KMS-11 (cell line): ENCODE data around the gene SLC35F2.

ENCODE experiments used
- H2AFZ ChIP-seq: fragments of 200-600 bp; sonication (generic); 2 replicates; pipeline ENCODE4 v1.6.1; 2016; ENCODE audit warnings: antibody characterized with exemption, mixed run types, low read depth
- H3K27ac ChIP-seq: fragments of 200-600 bp; sonication (generic); 2 replicates; pipeline ENCODE4 v1.6.1; 2016; ENCODE audit warnings: mild to moderate bottlenecking, mixed run types
- H3K27me3 ChIP-seq: fragments of 200-600 bp; sonication (generic); 2 replicates; pipeline ENCODE4 v1.6.1; 2017; ENCODE audit warnings: mild to moderate bottlenecking, low read depth, mixed run types, moderate library complexity; ENCODE audit not compliant: insufficient read depth
- H3K36me3 ChIP-seq: fragments of 200-600 bp; sonication (generic); 2 replicates; pipeline ENCODE4 v1.6.1; 2017; ENCODE audit warnings: mild to moderate bottlenecking, mixed run types; ENCODE audit not compliant: insufficient read depth
- H3K4me1 ChIP-seq: fragments of 200-600 bp; sonication (generic); 2 replicates; pipeline ENCODE4 v1.6.1; 2016; ENCODE audit warnings: mild to moderate bottlenecking, low read depth, mixed run types; ENCODE audit not compliant: poor library complexity, severe bottlenecking
- H3K4me2 ChIP-seq: fragments of 200-600 bp; sonication (generic); 2 replicates; pipeline ENCODE4 v1.7.0; 2016; ENCODE audit warnings: mild to moderate bottlenecking, mixed run types
- H3K4me3 ChIP-seq: fragments of 200-600 bp; sonication (generic); IDR thresholded peaks from 2 replicates; pipeline ENCODE4 v1.6.1; 2017; ENCODE audit warnings: low read depth, low read length, mixed read lengths; ENCODE audit not compliant: insufficient read depth
- H3K79me2 ChIP-seq: fragments of 200-600 bp; sonication (generic); 2 replicates; pipeline ENCODE4 v1.6.1; 2016; ENCODE audit warnings: low read depth, mixed run types; ENCODE audit not compliant: insufficient read depth
- H3K9ac ChIP-seq: fragments of 200-600 bp; sonication (generic); 2 replicates; pipeline ENCODE4 v1.6.1; 2016; ENCODE audit warnings: mild to moderate bottlenecking, mixed run types
- H4K20me1 ChIP-seq: fragments of 200-600 bp; sonication (generic); 2 replicates; pipeline ENCODE4 v1.6.1; 2016; ENCODE audit warnings: mild to moderate bottlenecking, mixed run types; ENCODE audit not compliant: insufficient read depth
- TF ChIP-seq, protein P1 (sequence below): fragments of 200-600 bp; sonication (generic); conservative IDR thresholded peaks from 2 replicates; pipeline ENCODE4 v1.6.1; 2017; ENCODE audit warnings: low read depth, mild to moderate bottlenecking, antibody characterized with exemption, low read length, moderate library complexity, mixed read lengths

SLC35F2 gene

GRCh38 chr11:107751082-107751481 lies 107.5 kb downstream of the SLC35F2 start:
- H3K4me3 ChIP-seq: no peak overlapping the region
- TF ChIP-seq, protein P1, sequence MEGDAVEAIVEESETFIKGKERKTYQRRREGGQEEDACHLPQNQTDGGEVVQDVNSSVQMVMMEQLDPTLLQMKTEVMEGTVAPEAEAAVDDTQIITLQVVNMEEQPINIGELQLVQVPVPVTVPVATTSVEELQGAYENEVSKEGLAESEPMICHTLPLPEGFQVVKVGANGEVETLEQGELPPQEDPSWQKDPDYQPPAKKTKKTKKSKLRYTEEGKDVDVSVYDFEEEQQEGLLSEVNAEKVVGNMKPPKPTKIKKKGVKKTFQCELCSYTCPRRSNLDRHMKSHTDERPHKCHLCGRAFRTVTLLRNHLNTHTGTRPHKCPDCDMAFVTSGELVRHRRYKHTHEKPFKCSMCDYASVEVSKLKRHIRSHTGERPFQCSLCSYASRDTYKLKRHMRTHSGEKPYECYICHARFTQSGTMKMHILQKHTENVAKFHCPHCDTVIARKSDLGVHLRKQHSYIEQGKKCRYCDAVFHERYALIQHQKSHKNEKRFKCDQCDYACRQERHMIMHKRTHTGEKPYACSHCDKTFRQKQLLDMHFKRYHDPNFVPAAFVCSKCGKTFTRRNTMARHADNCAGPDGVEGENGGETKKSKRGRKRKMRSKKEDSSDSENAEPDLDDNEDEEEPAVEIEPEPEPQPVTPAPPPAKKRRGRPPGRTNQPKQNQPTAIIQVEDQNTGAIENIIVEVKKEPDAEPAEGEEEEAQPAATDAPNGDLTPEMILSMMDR: no peak
- no peaks in the 10 kb centered on the region for H3K27me3 ChIP-seq
- no peak overlapping the region for H3K4me2 ChIP-seq
- no peak overlapping the region for H3K9ac ChIP-seq
- H3K4me1 ChIP-seq: no peaks in the 10 kb centered on the region
- H2AFZ ChIP-seq: no peak overlapping the region
- H3K36me3 ChIP-seq: no peaks in the 10 kb centered on the region
- H3K27ac ChIP-seq: no peak overlapping the region
- H4K20me1 ChIP-seq: no peaks in the 10 kb centered on the region
- no peaks in the 10 kb centered on the region for H3K79me2 ChIP-seq

DNA sequence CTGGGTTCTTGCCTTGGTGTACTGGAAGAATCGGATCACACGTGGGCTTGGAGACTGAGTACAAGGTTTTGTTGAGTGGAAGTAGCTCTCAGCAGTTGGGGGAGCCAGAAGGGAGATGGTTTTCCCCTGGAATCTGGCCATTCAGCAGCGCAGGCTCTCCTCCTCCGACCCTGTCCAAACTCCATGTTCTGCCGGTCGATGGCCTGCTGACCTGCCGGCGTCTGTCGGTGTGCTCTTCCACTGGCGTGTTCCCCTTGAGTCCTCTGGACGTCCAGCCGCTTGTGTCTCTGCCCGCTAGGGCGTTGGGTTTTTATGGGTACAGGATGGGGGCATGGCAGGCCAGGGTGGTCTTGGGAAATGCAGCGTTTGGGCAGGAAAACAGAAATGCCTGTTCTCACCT lies 108.3 kb downstream of the SLC35F2 start:
- Histone ChIP-seq H2AFZ (no peak overlapping the region), H3K4me2 (no peak overlapping the region), H3K27ac (no peak overlapping the region), H3K4me3 (no peak overlapping the region), H3K4me1 (no peaks in the 10 kb centered on the region), H4K20me1 (no peaks in the 10 kb centered on the region), H3K36me3 (no peaks in the 10 kb centered on the region), H3K79me2 (no peaks in the 10 kb centered on the region), H3K27me3 (no peaks in the 10 kb centered on the region), H3K9ac (no peak overlapping the region)
- TF ChIP-seq, protein P1: no peak

DNA sequence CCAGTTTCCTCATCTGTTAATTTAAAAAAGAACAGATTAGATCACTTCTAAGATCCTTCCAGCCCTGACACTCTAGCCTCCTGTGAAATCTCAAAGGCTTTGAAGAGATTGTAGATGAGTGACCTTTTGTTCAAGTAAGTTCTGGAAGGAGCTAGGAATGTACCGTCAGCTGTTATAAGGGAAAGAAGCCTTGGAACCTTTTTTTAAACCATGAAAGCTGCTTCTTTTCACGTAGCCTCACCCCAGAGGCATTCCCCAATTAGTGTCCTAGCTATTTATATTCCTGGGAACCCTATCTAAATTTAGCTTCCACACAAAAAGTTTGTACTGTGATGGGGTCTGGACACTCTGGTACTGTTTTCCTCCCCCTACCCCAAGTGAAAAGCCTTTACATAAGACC lies 111.0 kb downstream of the SLC35F2 start:
- H2AFZ ChIP-seq: no peak overlapping the region
- H3K9ac ChIP-seq: no peak overlapping the region
- no peak overlapping the region for H3K4me2 ChIP-seq
- H3K4me3 ChIP-seq: no peak overlapping the region
- no peaks in the 10 kb centered on the region for H3K79me2 ChIP-seq
- no peaks in the 10 kb centered on the region for H4K20me1 ChIP-seq
- TF ChIP-seq, protein P1: no peak
- no peak overlapping the region for H3K27ac ChIP-seq
- no peaks in the 10 kb centered on the region for H3K4me1 ChIP-seq
- no peaks in the 10 kb centered on the region for H3K36me3 ChIP-seq
- no peaks in the 10 kb centered on the region for H3K27me3 ChIP-seq

DNA sequence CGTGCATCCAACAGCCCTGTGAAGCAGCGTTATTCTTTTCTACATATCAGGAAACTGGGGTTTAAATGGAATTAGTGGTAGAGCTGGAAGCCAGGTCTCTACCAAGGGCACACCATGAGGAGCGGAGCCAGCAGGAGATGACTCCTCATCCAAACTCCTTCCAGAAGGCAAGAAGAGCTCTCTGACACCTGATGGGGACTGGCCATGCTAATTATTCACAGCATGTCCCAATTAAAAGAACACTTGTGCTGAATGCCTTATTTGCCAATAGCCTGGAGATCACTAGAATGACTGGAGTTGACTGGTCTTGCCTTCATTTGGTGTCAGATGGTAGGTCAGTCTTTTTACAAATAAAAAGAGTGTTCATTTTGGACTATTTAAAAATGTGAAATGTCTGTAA lies 113.9 kb downstream of the SLC35F2 start:
- TF ChIP-seq, protein P1: no peak
- Histone ChIP-seq H3K4me3 (no peak overlapping the region), H3K9ac (no peak overlapping the region), H4K20me1 (no peaks in the 10 kb centered on the region), H3K4me2 (no peak overlapping the region), H3K27ac (no peak overlapping the region), H3K36me3 (no peaks in the 10 kb centered on the region), H2AFZ (no peak overlapping the region), H3K27me3 (no peaks in the 10 kb centered on the region), H3K4me1 (no peaks in the 10 kb centered on the region), H3K79me2 (no peaks in the 10 kb centered on the region)
